CD4-positive, alpha-beta T cell treated with Interleukin-15 for 1 hour (primary cell): ENCODE results near the gene CD80.

Experiments
- DNase-seq: peaks from one replicate; pipeline ENCODE4 v3.0.0-alpha.2; 2020

CD80 gene

GRCh38 chr3:119490153-119490552 is 69.3 kb downstream of the CD80 start:
- no peak for DNase-seq

GRCh38 chr3:119485563-119485962 is 73.9 kb downstream of the CD80 start:
- DNase-seq = no peak

- no peak for DNase-seq
These were observed 76.3 kb downstream of the CD80 start for GRCh38 chr3:119483101-119483500.

- no peak for DNase-seq
These were observed 78.3 kb downstream of the CD80 start for GRCh38 chr3:119481079-119481478.
